ENCODE measurements around the gene OBI1. TPM values are rescaled to one million over a fixed set of nuclear protein-coding genes. Genes with fewer than 3 reads are reported as not detected.

The OBI1 gene
- total RNA-seq, 2 experiments from 2014 or later = 15.3 to 16.3 TPM

- ChIA-PET POLR2A (interaction anchor here (1.0 kb wide), 1 partner anchor 10 kb away, joined by 3 read pairs; no protein-coding TSS in a partner anchor), CTCF (no interaction called here)
- DNase-seq = no peak
- Mint-ChIP-seq H3K27me3 (peaks cover 89% of the 10 kb centered on the region), H3K4me3 (no peak overlapping the region), H3K4me1 (peaks cover 42% of the 10 kb centered on the region), H3K9me3 (no peaks in the 10 kb centered on the region), H3K27ac (no peak overlapping the region), H3K36me3 (ENCODE audit: low read depth) (peaks cover 9% of the 10 kb centered on the region)
These were observed 52.2 kb downstream of the OBI1 start for GRCh38 chr13:78606471-78607408.

GRCh38 chr13:78604782-78605611 lies 54.0 kb downstream of the OBI1 start:
- POLR2A ChIA-PET = no interaction called here
- peaks cover 13% of the 10 kb centered on the region for H3K36me3 Mint-ChIP-seq (ENCODE audit: low read depth)
- H3K27ac Mint-ChIP-seq = no peak overlapping the region
- H3K9me3 Mint-ChIP-seq = no peaks in the 10 kb centered on the region
- CTCF ChIA-PET = no interaction called here
- peaks cover 89% of the 10 kb centered on the region for H3K27me3 Mint-ChIP-seq
- no peak for DNase-seq
- H3K4me3 Mint-ChIP-seq = no peak overlapping the region
- peaks cover 48% of the 10 kb centered on the region for H3K4me1 Mint-ChIP-seq

DNA sequence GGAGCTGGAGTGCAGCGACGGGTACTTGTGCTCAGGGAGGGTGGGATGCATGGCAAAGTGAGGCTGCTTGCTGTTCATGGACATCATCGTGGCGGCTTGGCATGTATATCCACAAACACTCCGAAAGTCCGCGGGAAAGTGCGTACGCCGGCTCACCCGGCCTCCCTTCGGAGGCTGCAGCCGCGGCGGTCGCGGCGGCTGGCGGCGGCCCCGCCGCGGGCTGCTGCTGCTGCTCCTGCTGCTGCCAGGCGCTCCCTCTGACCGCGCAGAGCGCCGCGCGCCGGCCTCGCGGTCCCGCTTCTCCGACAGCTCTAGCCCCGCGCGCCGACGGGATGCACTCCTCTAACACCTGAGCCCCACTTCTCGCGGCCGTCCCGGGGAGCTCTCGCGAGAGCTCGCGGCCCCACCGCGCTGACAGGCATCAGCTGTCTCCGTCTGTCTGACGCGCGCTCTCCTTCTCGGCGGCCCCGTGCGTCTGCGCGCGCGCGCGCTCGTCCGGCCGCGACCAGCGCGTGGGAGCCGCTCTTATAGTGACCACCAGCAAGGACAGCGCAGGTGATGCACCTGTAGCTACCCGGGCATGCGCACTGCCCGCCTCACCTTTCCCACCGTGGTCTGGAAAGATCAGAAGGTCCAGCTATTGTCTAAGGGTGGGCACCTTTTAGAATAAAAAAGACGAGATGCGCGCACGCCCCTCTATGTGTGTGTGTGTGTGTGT lies 55.6 kb downstream of the OBI1 start, which contains the start of gene POU4F1:
TSS of gene POU4F1 (minus strand) at position 313 of the 718 bp plus-strand sequence. CDS start at position 87, 226 bp downstream.
- peak within 1 kb of the TSS; percentile 78 for H3K27ac Mint-ChIP-seq
- peaks cover 89% of the 10 kb centered on the region for H3K27me3 Mint-ChIP-seq
- H3K4me1 Mint-ChIP-seq = peaks cover 39% of the 10 kb centered on the region
- CTCF ChIA-PET = interaction anchor here (0.6 kb wide), 2 partner anchors 24 to 47 kb away, joined by 3 read pairs; no protein-coding TSS in a partner anchor
- H3K9me3 Mint-ChIP-seq = no peaks in the 10 kb centered on the region
- DNase-seq = peak; percentile 82
- H3K4me3 Mint-ChIP-seq = peak within 1 kb of the TSS; percentile 73
- peaks cover 13% of the 10 kb centered on the region for H3K36me3 Mint-ChIP-seq (ENCODE audit: low read depth)
- POLR2A ChIA-PET = interaction anchor here (0.5 kb wide), 1 partner anchor 128 kb away, joined by 3 read pairs; no protein-coding TSS in a partner anchor

- no peak for DNase-seq
- Mint-ChIP-seq H3K4me3 (peak overlapping the region; percentile 73), H3K4me1 (peaks cover 35% of the 10 kb centered on the region), H3K27me3 (peaks cover 85% of the 10 kb centered on the region), H3K9me3 (no peaks in the 10 kb centered on the region), H3K27ac (peak overlapping the region; percentile 78), H3K36me3 (ENCODE audit: low read depth) (peaks cover 11% of the 10 kb centered on the region)
- ChIA-PET CTCF (no interaction called here), POLR2A (interaction anchor here (0.5 kb wide), 1 partner anchor 128 kb away, joined by 3 read pairs; no protein-coding TSS in a partner anchor)
These were observed 56.3 kb downstream of the OBI1 start for GRCh38 chr13:78602561-78603239.

DNA sequence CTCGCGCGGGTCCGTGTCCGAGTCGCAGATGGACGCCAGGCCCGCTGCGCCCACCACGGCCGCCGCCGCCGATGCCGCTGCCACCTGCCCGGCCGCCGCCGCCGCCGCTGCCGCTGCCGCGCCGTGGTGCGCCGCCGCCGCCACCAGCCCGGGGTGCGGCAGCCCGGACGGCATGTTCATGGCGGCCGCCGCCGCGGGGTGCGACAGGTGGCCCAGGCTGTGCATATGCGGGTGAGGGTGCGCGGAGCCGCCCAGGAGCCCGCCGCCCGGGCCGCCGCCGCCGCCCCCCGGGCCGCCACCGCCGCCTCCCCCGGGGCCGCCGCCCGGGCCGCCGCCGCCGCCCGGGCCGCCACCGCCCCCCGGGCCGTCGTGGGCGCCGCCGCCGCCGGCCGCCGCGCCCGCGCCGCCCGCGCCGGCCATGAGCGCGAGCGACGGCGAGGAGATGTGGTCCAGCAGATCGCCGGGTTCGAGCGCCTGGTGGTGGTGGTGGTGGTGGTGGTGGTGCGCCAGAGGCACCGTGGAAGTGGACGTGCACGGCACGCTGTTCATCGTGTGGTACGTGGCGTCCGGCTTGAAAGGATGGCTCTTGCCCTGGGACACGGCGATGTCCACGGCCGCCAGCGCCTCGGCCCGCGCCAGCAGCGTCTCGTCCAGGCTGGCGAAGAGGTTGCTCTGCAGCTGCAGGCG lies 56.9 kb downstream of the OBI1 start:
- Mint-ChIP-seq H3K27me3 (peaks cover 85% of the 10 kb centered on the region), H3K27ac (peak overlapping the region; percentile 78), H3K4me1 (peaks cover 32% of the 10 kb centered on the region), H3K4me3 (peak overlapping the region; percentile 73), H3K9me3 (no peaks in the 10 kb centered on the region), H3K36me3 (ENCODE audit: low read depth) (peaks cover 14% of the 10 kb centered on the region)
- POLR2A ChIA-PET = no interaction called here
- CTCF ChIA-PET = no interaction called here
- DNase-seq = no peak

DNA sequence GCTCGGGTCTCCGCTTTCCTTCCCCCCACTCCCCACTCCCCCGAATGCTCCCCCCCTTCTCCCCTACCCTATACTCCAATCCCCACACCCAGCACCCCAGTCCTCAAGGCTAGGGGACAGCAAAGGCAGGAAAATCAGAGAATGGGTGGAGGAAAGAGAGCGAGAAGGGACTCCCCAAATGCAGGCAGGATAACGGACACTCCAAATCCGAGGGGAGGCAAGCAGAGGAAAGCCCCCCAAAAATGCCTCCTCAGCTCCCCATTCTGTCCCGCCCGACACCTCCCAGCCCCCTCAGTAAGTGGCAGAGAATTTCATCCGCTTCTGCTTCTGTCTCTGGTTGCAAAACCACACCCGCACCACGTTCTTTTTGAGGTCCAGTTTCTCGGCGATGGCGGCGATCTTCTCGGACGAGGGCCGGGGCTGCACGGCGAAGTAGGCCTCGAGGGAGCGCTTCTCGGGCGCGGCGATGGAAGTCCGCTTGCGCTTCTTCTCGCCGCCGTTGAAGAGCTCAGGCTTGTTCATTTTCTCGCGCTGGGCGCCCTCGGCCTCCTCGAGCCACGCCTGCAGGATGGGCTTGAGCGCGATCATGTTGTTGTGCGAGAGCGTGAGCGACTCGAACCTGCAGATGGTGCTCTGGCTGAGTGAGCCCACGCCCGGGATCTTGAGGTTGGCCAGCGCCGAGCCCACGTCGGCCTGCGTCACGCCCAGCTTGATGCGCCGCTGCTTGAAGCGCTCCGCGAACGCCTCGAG lies 57.7 kb downstream of the OBI1 start:
- Mint-ChIP-seq H3K4me1 (peaks cover 30% of the 10 kb centered on the region), H3K27ac (no peak overlapping the region), H3K27me3 (peaks cover 85% of the 10 kb centered on the region), H3K36me3 (ENCODE audit: low read depth) (peaks cover 14% of the 10 kb centered on the region), H3K4me3 (peak overlapping the region; percentile 17), H3K9me3 (no peaks in the 10 kb centered on the region)
- ChIA-PET CTCF (no interaction called here), POLR2A (no interaction called here)
- peak; percentile 16 for DNase-seq

GRCh38 chr13:78600280-78600883 lies 58.6 kb downstream of the OBI1 start:
- peaks cover 30% of the 10 kb centered on the region for H3K4me1 Mint-ChIP-seq
- ChIA-PET POLR2A (no interaction called here), CTCF (no interaction called here)
- H3K9me3 Mint-ChIP-seq = no peaks in the 10 kb centered on the region
- peaks cover 82% of the 10 kb centered on the region for H3K27me3 Mint-ChIP-seq
- peaks cover 14% of the 10 kb centered on the region for H3K36me3 Mint-ChIP-seq (ENCODE audit: low read depth)
- peak overlapping the region; percentile 15 for H3K4me3 Mint-ChIP-seq
- DNase-seq = no peak
- H3K27ac Mint-ChIP-seq = no peak overlapping the region

- DNase-seq = no peak
- H3K27ac Mint-ChIP-seq = no peak overlapping the region
- POLR2A ChIA-PET = no interaction called here
- CTCF ChIA-PET = no interaction called here
- H3K4me3 Mint-ChIP-seq = no peak overlapping the region
- peaks cover 27% of the 10 kb centered on the region for H3K4me1 Mint-ChIP-seq
- H3K9me3 Mint-ChIP-seq = no peaks in the 10 kb centered on the region
- peaks cover 14% of the 10 kb centered on the region for H3K36me3 Mint-ChIP-seq (ENCODE audit: low read depth)
- H3K27me3 Mint-ChIP-seq = peaks cover 81% of the 10 kb centered on the region
These were observed 59.2 kb downstream of the OBI1 start for GRCh38 chr13:78599645-78600279.

DNA sequence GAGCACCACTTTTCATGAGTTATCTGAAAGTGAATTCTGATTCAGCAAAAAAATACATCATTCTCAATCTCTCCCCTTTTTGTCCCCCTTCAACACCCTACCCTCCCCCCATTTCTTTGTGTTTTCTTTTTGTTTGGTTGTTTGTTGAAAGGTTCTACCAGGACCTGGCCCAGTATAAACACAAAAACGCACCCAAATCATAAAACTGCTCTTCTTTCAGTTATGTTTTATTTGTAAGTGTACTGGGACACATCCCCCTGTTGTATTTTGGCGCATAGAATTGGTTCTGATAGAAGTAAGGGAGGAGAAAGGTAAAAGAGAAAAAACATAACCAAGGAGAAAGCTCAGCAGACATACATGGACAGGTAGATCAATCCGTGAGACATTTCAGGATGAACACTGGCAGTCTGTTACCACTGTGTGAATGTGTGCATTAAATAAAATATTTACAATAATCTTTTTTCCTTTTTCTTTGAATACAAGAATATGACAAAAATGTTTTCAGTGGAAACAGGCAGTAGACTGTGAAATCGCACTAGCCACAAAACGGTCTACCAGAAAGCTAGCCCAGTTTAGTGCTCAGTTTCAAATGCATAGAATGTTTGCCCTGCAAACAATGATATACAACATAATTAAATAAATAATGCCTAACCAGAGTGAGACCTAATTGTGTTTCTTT lies 59.9 kb downstream of the OBI1 start:
- no peak overlapping the region for H3K4me3 Mint-ChIP-seq
- H3K27me3 Mint-ChIP-seq = peaks cover 82% of the 10 kb centered on the region
- peaks cover 14% of the 10 kb centered on the region for H3K36me3 Mint-ChIP-seq (ENCODE audit: low read depth)
- POLR2A ChIA-PET = no interaction called here
- H3K27ac Mint-ChIP-seq = no peak overlapping the region
- CTCF ChIA-PET = no interaction called here
- H3K9me3 Mint-ChIP-seq = no peaks in the 10 kb centered on the region
- peaks cover 25% of the 10 kb centered on the region for H3K4me1 Mint-ChIP-seq
- DNase-seq = no peak

DNA sequence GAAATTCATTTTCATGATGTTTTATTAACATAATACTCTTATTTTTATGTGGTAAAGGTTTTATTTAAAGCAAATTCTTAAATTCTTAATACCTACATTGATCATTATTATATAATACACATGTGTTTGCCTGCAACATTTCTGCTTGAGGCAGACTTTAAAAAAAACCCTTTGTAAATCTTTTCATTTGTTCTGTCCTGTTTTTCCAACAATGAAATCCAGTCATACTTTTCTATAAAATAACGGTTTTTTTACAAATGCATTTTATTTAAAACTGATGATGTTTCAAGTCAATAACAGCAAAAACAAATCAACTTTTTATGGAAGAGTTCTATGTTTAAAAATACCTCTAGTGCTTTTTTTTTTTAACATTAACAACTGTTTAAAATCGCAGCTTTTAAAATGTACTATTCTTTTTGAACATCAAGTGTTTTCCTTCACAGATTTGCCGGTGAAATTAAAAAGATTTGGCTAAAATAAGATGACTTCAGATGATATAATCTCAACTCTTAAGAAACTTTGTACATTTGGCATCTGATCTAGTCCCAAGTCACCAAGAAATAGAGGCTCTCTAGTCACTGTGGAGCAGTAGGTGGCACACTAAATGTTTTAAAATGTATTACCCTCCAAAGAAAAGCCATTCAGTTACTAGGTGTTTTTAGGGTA lies 60.7 kb downstream of the OBI1 start:
- ChIA-PET CTCF (no interaction called here), POLR2A (no interaction called here)
- Mint-ChIP-seq H3K9me3 (no peaks in the 10 kb centered on the region), H3K27ac (no peak overlapping the region), H3K36me3 (ENCODE audit: low read depth) (peaks cover 14% of the 10 kb centered on the region), H3K4me3 (no peak overlapping the region), H3K4me1 (peaks cover 17% of the 10 kb centered on the region), H3K27me3 (peaks cover 81% of the 10 kb centered on the region)
- no peak for DNase-seq
